HG02884 (cell line): ENCODE data around the gene TMEM81.

Source experiments
- ATAC-seq: cut with Tn5 transposase; IDR thresholded peaks from one replicate; pipeline ENCODE4 v1.9.1; 2021; ENCODE audit warnings: mild to moderate bottlenecking, moderate library complexity; ENCODE audit not compliant: unreplicated experiment

Gene TMEM81

DNA sequence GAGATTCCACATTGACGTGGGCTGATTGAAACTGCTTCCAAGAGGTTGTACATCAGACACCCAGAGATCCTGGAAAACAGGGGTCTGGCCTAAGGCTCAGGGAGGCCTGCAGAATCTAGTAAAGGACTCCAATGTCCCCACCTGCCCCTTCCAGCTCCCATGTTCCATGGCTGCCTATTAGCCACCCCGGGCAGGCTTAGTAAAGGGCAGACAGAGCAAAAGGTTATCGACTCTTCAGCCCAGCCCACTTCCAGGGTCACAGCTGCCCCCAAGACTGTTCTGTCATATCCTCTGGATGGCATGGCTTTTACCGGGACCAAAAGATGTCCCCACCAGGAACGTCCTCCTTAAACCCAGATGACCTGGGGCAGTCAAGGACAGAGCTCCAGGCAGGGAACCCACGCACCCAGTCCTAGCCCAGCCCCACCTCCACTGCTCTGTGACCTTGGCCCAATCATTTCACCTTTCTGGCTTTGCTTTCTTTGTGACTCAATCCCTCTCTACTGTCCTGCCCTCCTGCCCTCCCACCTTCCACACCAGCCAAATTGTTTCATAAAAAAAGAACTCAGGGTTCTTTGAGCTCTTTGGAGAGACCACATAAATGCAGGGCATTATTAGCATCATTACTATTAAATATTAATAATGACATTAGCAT is 46.0 kb downstream of the TMEM81 start:
- no peak for ATAC-seq

DNA sequence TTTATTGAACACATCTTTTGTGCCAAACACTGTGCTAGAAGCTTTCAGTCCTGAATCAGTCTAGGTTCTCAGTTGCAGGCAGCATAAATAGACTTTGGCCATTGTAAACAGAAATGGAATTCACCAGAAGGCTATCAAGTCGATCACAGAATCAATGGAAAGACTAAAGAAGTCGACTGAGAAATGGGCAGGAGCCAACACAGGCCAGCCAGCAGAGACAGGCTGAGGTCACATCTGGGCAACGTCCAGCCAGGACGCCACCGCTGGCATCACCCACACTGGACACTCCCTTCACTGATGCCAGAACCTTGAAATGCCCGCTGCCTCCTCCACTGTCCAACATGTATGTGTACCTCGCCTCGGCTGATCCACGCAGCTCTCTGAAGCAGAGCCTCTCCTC is 46.7 kb downstream of the TMEM81 start:
- no peak for ATAC-seq
